SK-N-MC (cell line): ENCODE results near the gene PREX1.
A peak's percentile ranks its signal among the peaks of the same experiment; 100 is the strongest.

Source experiments
- DNase-seq: peaks from one replicate; pipeline ENCODE4 v3.0.0-alpha.2; 2011; ENCODE audit warnings: low read depth, low spot score
- H3K27ac ChIP-seq: fragments of 200-600 bp; sonication (generic); 2 replicates; pipeline ENCODE4 v1.5.1; 2016; ENCODE audit warnings: mixed run types
- H3K36me3 ChIP-seq: fragments of 200-600 bp; sonication (generic); 2 replicates; pipeline ENCODE4 v1.6.1; 2017; ENCODE audit warnings: antibody characterized with exemption, low read length, mixed read lengths; ENCODE audit not compliant: insufficient read depth
- H3K4me3 ChIP-seq: fragments of 200-600 bp; sonication (generic); 2 replicates; pipeline ENCODE4 v1.5.1; 2016
- H3K9ac ChIP-seq: fragments of 200-600 bp; sonication (generic); 2 replicates; pipeline ENCODE4 v1.8.0; 2017; ENCODE audit warnings: mixed run types, mixed read lengths; ENCODE audit not compliant: insufficient read length
- H3K9me3 ChIP-seq: fragments of 200-600 bp; sonication (generic); 2 replicates; pipeline ENCODE4 v1.6.1; 2017; ENCODE audit warnings: low read depth, mild to moderate bottlenecking, antibody characterized with exemption, low read length, moderate library complexity, mixed read lengths
- EZH2 ChIP-seq: fragments of 200-600 bp; sonication (generic); IDR thresholded peaks from one replicate; pipeline ENCODE4 v1.6.1; 2017; ENCODE audit warnings: antibody characterized with exemption
- FOXP2 ChIP-seq: optimal IDR thresholded peaks from 2 replicates; pipeline ENCODE3; 2011; ENCODE audit warnings: mild to moderate bottlenecking, moderate library complexity; ENCODE audit not compliant: insufficient read depth; ENCODE audit errors: extremely low read length, control extremely low read depth
- POLR2AphosphoS5 ChIP-seq: IDR thresholded peaks from 2 replicates; pipeline ENCODE4 v1.6.1; 2012; ENCODE audit warnings: mild to moderate bottlenecking, low read depth, low read length, borderline replicate concordance

Gene PREX1

DNA sequence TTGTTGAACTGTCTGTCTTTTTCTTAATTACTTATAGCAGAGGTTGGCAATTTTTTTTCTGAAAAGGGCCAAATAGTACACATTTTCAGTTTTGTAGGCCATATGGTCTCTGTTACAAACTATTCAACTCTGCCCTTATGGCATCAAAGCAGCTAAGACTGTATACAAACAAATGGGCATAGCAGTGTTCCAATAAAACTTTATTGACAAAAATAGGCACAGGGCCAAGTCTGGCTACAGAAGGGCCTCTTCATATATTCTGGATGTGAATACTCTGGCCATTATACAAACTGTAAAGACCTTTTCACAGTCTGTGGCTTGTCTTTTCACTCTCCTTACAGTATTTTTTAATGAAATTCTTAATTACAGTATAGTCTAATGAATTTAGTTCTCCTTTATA lies 132.1 kb downstream of the PREX1 start:
- TF ChIP-seq EZH2: no peak
- TF ChIP-seq FOXP2: no peak
- TF ChIP-seq POLR2AphosphoS5: no peak
- Histone ChIP-seq H3K9me3 (no peaks in the 10 kb centered on the region), H3K4me3 (no peak overlapping the region), H3K27ac (peak overlapping the region; percentile 14), H3K9ac (no peak overlapping the region), H3K36me3 (peaks cover 87% of the 10 kb centered on the region)
- no peak for DNase-seq

DNA sequence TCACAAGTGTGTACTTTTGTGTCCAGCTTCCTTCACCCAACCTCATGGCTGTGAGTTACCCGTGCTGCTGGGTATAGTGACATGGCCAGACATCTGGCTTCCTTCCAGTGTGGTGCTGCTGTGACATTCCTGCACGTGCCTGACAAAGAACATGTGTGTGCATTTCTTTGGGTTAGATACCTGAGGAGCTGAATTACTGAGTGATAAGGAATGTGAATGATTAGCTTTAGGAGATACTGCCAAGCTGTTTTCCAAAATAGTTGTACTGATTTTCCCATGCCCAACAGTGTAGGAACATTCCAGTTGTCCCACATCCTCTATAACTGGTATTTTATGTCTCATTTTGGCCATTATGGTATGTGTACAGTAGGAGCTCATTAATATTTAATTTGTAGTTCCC lies 132.5 kb downstream of the PREX1 start:
- peak overlapping the region; percentile 14; the same call in 1 of the 2 replicates for H3K27ac ChIP-seq
- no peak for DNase-seq
- peaks cover 86% of the 10 kb centered on the region for H3K36me3 ChIP-seq
- no peak overlapping the region for H3K9ac ChIP-seq
- no peak overlapping the region for H3K4me3 ChIP-seq
- no peaks in the 10 kb centered on the region for H3K9me3 ChIP-seq
- TF ChIP-seq EZH2: no peak
- no peak for TF ChIP-seq POLR2AphosphoS5
- no peak for TF ChIP-seq FOXP2

GRCh38 chr20:48694381-48694865 lies 133.4 kb downstream of the PREX1 start:
- Histone ChIP-seq H3K36me3 (peaks cover 82% of the 10 kb centered on the region), H3K9ac (no peak overlapping the region), H3K27ac (no peak overlapping the region), H3K4me3 (no peak overlapping the region), H3K9me3 (no peaks in the 10 kb centered on the region)
- DNase-seq: no peak
- TF ChIP-seq POLR2AphosphoS5 (no peak), FOXP2 (no peak), EZH2 (no peak)

DNA sequence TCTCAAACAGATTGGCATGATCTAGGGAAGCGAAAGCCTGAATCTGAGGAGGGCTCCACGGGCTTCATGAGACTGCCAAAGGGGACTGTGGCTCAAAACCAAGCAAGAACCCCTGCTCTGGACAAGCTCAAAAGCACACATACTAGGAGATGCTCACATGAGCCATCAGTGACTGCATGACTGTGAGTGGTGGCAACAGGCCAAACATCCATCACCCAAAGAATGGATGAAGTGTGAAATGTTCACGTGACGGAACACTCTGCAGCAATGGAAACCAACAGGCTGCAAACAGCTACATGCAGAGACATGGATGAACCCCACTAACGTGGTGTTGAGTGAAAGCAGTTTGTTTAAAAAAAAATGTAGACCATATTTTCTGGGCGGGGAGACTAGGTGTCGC lies 136.3 kb downstream of the PREX1 start:
- H3K36me3 ChIP-seq: peaks cover 71% of the 10 kb centered on the region
- TF ChIP-seq POLR2AphosphoS5 (no peak), FOXP2 (no peak), EZH2 (no peak)
- no peak overlapping the region for H3K27ac ChIP-seq
- H3K4me3 ChIP-seq: no peak overlapping the region
- H3K9me3 ChIP-seq: no peaks in the 10 kb centered on the region
- DNase-seq: no peak
- no peak overlapping the region for H3K9ac ChIP-seq

GRCh38 chr20:48690888-48691287 lies 136.9 kb downstream of the PREX1 start:
- no peak overlapping the region for H3K9ac ChIP-seq
- no peak overlapping the region for H3K27ac ChIP-seq
- H3K9me3 ChIP-seq: no peaks in the 10 kb centered on the region
- no peak for TF ChIP-seq POLR2AphosphoS5
- no peak overlapping the region for H3K4me3 ChIP-seq
- H3K36me3 ChIP-seq: peaks cover 65% of the 10 kb centered on the region
- DNase-seq: no peak

- no peak for DNase-seq
- no peaks in the 10 kb centered on the region for H3K9me3 ChIP-seq
- TF ChIP-seq FOXP2: no peak
- TF ChIP-seq EZH2: no peak
- no peak for TF ChIP-seq POLR2AphosphoS5
- no peak overlapping the region for H3K9ac ChIP-seq
- H3K27ac ChIP-seq: no peak overlapping the region
- no peak overlapping the region for H3K4me3 ChIP-seq
- peaks cover 56% of the 10 kb centered on the region for H3K36me3 ChIP-seq
Measured at GRCh38 chr20:48689874-48690571, 137.8 kb downstream of the PREX1 start.

DNA sequence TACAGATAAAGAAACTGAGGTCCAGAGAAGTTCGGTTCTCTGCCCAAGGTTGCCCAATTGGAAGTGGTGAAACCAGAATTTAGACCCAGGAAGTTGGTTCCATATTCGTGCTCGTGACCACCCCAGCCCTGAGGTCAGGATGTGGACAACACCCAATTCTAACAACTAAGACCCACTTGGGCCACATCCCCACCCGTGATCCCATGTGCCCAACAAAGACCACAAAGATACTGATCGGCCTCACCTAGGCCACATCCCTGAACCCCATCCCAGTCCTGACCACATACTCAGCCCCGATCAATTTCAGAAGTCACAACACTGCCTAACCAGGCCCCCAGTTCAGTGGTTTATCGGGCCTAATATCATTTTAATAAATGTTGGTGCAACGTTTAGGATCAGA lies 138.4 kb downstream of the PREX1 start:
- H3K36me3 ChIP-seq: peaks cover 50% of the 10 kb centered on the region
- no peak for DNase-seq
- no peaks in the 10 kb centered on the region for H3K9me3 ChIP-seq

GRCh38 chr20:48688579-48688978 lies 139.2 kb downstream of the PREX1 start:
- DNase-seq: no peak
- TF ChIP-seq FOXP2 (no peak), EZH2 (no peak), POLR2AphosphoS5 (no peak)
- Histone ChIP-seq H3K9me3 (no peaks in the 10 kb centered on the region), H3K9ac (no peak overlapping the region), H3K4me3 (no peak overlapping the region), H3K27ac (peak overlapping the region; percentile 95; the same call in 1 of the 2 replicates), H3K36me3 (peaks cover 45% of the 10 kb centered on the region)

More for the DNA sequence above, 138.4 kb downstream of the PREX1 start:
- Histone ChIP-seq H3K9ac (no peak overlapping the region), H3K27ac (no peak overlapping the region), H3K4me3 (no peak overlapping the region)
- no peak for TF ChIP-seq FOXP2
- TF ChIP-seq POLR2AphosphoS5: no peak
- TF ChIP-seq EZH2: no peak

DNA sequence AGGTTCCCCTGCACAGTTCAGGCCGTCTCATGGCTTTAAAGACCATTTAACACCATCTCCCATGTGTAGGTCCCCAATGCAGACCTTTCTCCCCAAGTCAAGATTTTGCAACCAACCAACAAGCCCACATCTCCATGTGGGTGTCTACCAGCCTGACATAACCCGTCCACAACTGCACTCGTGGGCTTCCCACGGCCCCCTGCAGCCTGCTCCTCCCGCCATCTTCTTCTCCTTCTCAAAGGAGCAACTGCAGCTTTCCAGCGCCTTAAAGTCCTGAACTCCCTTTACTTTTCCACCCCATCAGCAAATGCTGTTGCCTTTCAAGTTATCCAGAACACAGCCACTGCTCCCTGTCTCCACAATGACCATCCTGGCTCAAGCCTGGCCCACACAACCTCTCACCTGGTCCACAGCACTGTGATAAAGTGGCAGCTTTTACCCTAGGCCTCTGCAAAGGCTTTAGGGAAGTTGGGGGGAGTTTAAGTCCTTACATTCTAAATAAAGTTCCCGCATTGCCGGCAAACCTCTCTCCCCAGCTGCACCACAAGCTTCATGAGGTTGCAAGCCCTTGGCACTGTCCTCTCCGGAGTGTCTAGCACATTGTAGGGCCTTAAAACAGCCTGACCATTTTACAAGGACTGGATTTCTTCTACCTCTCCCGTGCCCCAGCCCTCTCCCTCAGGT lies 140.5 kb downstream of the PREX1 start:
- Histone ChIP-seq H3K9me3 (no peaks in the 10 kb centered on the region), H3K36me3 (peaks cover 36% of the 10 kb centered on the region), H3K27ac (peak overlapping the region; percentile 95), H3K9ac (no peak overlapping the region), H3K4me3 (no peak overlapping the region)
- TF ChIP-seq POLR2AphosphoS5 (no peak), FOXP2 (no peak), EZH2 (no peak)
- no peak for DNase-seq
